ENCODE measurements around the gene UPK2. TPM values are rescaled to one million over a fixed set of nuclear protein-coding genes. Genes with fewer than 3 reads are reported as not detected.

UPK2 gene
- total RNA-seq, 2 donors from 2014 or later: 0.53 to 1.2 TPM

- Mint-ChIP-seq H3K4me3 (peak overlapping the region; percentile 73 to 84), H3K27ac (peak overlapping the region; percentile 90), H3K9me3 (no peaks in the 10 kb centered on the region), H3K4me1 (ENCODE audit: low read depth) (peaks cover 79% of the 10 kb centered on the region), H3K27me3 (ENCODE audit: low read depth) (no peaks in the 10 kb centered on the region), H3K36me3 (ENCODE audit: insufficient read depth in 2 of 2) (peaks cover 2 to 4% of the 10 kb centered on the region in 2 donors)
- DNase-seq (no peak), ATAC-seq (replicated peaks in 1 of 2) (no peak)
Measured at GRCh38 chr11:118922745-118923627, 33.1 kb upstream of the UPK2 start.

DNA sequence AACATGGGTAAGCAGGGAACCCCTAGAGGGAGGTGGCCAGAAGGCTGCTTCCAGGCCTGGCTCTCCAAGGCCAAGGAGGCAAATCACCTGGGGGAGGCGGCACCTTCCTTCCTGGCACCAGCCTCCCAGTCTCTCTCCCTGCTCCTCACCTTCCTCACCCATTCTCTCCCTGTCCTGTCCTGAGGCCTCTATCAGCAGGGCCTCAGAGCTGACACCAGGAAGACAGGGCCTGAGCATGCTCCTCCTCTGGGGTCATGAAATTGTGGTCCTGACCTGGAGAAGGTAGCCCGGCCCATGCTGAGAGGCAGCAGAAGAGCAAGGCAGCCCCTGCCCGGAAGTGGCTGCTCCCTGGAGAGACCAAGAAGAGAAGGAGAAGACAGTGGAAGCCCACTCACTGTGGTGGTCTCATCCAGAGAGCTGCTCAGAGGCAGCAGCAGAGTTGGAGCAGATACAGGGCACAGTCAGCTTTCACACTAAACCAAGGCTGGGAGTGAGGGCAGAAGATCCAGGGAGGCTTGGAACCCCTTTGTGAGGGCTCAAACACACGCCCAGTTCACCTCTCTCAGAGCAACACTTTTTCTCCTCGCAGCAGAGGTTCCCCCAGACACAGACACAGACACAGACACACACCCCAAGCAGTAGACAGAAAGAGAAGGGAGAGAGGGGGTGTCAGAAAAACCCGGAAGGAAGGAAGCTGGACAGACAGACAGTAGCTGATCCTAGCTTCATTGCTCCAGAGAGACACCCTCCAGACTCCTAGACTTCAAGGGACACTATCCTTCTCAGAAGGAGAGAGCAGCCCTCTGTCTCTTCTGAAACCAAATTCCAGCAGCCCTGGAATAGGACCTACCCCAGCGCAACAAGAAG is 32.1 kb upstream of the UPK2 start:
- peak overlapping the region; percentile 73 to 84 for H3K4me3 Mint-ChIP-seq

DNA sequence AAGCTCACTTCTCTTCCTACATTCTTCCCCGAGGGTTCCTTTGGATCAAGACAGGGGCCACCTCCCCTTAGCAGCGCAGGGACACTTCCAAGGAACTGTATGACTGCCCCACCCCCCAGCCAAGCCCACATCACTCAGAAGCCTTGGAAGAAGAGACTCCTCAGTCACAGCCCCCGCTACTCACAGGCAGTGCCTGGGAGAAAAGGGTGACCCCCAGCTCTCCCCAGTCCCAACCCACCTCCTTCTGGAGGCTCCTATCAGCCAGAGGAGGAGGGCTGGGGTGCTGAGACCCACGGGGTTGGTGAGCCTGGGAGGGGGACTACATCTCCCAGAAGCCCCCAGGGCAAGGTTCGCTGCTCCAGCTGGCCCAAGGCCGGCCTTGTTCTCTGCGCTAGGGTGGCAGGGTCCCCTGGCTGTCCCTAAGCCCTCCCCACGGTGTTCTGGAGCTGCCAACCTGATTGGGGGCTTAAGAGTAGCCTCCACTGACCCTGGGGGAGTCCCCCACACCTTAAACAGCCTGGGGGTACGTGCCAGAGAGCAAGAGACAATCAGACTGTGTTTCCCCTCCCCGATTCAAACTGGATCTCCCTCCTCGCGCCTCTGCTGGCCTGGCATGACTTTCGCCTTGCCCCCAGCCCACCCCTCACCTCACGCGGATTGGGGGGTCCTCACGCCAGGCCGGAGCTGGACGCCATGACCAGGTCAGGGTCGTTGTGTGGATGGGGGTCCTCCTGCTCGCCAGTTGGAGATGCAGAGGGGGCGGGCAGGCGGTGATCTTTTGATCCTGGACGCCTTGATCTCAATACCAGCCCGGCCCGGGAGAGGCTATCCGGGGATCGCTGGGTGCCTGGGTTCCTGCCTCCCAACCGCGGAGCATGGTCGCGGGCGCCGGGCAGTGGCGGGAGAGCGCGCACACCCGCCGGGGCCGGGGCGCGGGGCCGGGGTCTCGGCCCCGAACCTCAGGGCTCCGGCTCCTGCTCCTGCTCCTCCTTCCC is 31.2 kb upstream of the UPK2 start:
- Mint-ChIP-seq H3K4me1 (ENCODE audit: low read depth) (peaks cover 74% of the 10 kb centered on the region), H3K36me3 (ENCODE audit: insufficient read depth in 2 of 2) (peaks cover 2 to 4% of the 10 kb centered on the region in 2 donors)
- ATAC-seq (replicated peaks in 1 of 2): no peak

More for the DNA sequence above, 32.1 kb upstream of the UPK2 start:
- peak overlapping the region; percentile 90 for H3K27ac Mint-ChIP-seq
- peaks cover 2 to 4% of the 10 kb centered on the region in 2 donors for H3K36me3 Mint-ChIP-seq (ENCODE audit: insufficient read depth in 2 of 2)
- no peaks in the 10 kb centered on the region for H3K27me3 Mint-ChIP-seq (ENCODE audit: low read depth)
- DNase-seq (no peak), ATAC-seq (replicated peaks in 1 of 2) (no peak)
- no peaks in the 10 kb centered on the region for H3K9me3 Mint-ChIP-seq
- H3K4me1 Mint-ChIP-seq (ENCODE audit: low read depth): peaks cover 81% of the 10 kb centered on the region

GRCh38 chr11:118927554-118928100 is 28.5 kb upstream of the UPK2 start:
- Mint-ChIP-seq H3K4me1 (ENCODE audit: low read depth) (peaks cover 63% of the 10 kb centered on the region), H3K27ac (peak overlapping the region; percentile 91), H3K9me3 (no peaks in the 10 kb centered on the region), H3K27me3 (ENCODE audit: low read depth) (no peaks in the 10 kb centered on the region), H3K4me3 (peak overlapping the region; percentile 73 to 88), H3K36me3 (ENCODE audit: insufficient read depth in 2 of 2) (peaks cover 2 to 4% of the 10 kb centered on the region in 2 donors)
- no peak for ATAC-seq (replicated peaks in 1 of 2)
- DNase-seq: no peak

More for the DNA sequence above, 31.2 kb upstream of the UPK2 start:
- Mint-ChIP-seq H3K27ac (peak overlapping the region; percentile 90), H3K27me3 (ENCODE audit: low read depth) (no peaks in the 10 kb centered on the region), H3K9me3 (no peaks in the 10 kb centered on the region), H3K4me3 (peak overlapping the region; percentile 73 to 84)
- DNase-seq: peak; percentile 65 to 72

- peaks cover 56% of the 10 kb centered on the region for H3K4me1 Mint-ChIP-seq (ENCODE audit: low read depth)
- H3K4me3 Mint-ChIP-seq: peak overlapping the region; percentile 73 to 88
- DNase-seq (peak; percentile 92), ATAC-seq (replicated peaks in 1 of 2) (peak; percentile 58 to 64)
- no peaks in the 10 kb centered on the region for H3K9me3 Mint-ChIP-seq
- H3K27ac Mint-ChIP-seq: peak overlapping the region; percentile 91
- no peaks in the 10 kb centered on the region for H3K27me3 Mint-ChIP-seq (ENCODE audit: low read depth)
- H3K36me3 Mint-ChIP-seq (ENCODE audit: insufficient read depth in 2 of 2): peaks cover 2 to 4% of the 10 kb centered on the region in 2 donors
Measured at GRCh38 chr11:118928101-118928869, 27.8 kb upstream of the UPK2 start.

GRCh38 chr11:118928870-118929500 is 27.1 kb upstream of the UPK2 start:
- DNase-seq (peak in 1 of 2 donors; percentile 64), ATAC-seq (replicated peaks in 1 of 2) (peak; percentile 1 to 5)
- Mint-ChIP-seq H3K4me3 (peak overlapping the region; percentile 73 to 88), H3K36me3 (ENCODE audit: insufficient read depth in 2 of 2) (peaks cover 2 to 4% of the 10 kb centered on the region in 2 donors), H3K9me3 (no peaks in the 10 kb centered on the region), H3K27ac (peak overlapping the region; percentile 79), H3K4me1 (ENCODE audit: low read depth) (peaks cover 49% of the 10 kb centered on the region), H3K27me3 (ENCODE audit: low read depth) (no peaks in the 10 kb centered on the region)

GRCh38 chr11:118929501-118930093 is 26.5 kb upstream of the UPK2 start:
- Mint-ChIP-seq H3K4me1 (ENCODE audit: low read depth) (peaks cover 43% of the 10 kb centered on the region), H3K4me3 (peak overlapping the region; percentile 73 to 85), H3K36me3 (ENCODE audit: insufficient read depth in 2 of 2) (peaks cover 2 to 4% of the 10 kb centered on the region in 2 donors), H3K9me3 (no peaks in the 10 kb centered on the region), H3K27me3 (ENCODE audit: low read depth) (no peaks in the 10 kb centered on the region), H3K27ac (peak overlapping the region; percentile 75)
- ATAC-seq (replicated peaks in 1 of 2): peak; percentile 23
- DNase-seq: peak; percentile 69 to 86

DNA sequence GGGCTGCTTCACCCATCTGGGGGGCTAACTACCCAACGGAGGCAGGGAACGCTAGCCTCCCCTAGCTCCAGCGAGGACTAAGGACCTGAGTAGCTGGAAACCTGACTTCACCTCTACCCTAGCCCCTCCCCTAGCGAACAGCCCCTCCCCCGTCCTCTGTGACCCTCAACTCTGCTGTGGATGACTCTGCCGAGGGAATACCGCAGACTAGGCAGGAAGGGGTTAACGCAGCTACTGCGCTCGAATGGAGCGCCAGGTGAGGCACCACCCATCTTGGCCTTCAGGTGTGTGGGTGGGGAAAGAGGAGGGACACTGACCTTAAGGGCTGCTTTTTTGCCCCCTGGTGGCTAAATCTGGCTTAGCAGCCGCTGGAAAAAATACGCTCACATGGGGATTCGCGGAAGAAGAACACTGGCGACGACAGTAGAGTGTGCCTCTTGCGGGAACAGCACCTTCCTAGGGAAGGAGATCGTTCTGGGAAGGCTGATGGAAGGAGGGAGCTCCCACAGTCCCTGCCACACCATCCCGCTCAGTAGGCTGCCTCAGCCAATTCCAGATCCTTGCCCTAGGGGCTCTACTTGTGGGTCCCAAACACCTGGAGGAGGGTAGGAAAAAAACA is 25.9 kb upstream of the UPK2 start:
- no peaks in the 10 kb centered on the region for H3K27me3 Mint-ChIP-seq (ENCODE audit: low read depth)
- peak overlapping the region; percentile 84 for H3K27ac Mint-ChIP-seq
- DNase-seq: peak; percentile 91 to 92
- peak; percentile 24 to 36 for ATAC-seq (replicated peaks in 1 of 2)
- H3K4me1 Mint-ChIP-seq (ENCODE audit: low read depth): peaks cover 42% of the 10 kb centered on the region
- H3K36me3 Mint-ChIP-seq (ENCODE audit: insufficient read depth in 2 of 2): peaks cover 2 to 4% of the 10 kb centered on the region in 2 donors
- peak overlapping the region; percentile 73 to 85 for H3K4me3 Mint-ChIP-seq
- H3K9me3 Mint-ChIP-seq: no peaks in the 10 kb centered on the region

GRCh38 chr11:118931571-118931970 is 24.5 kb upstream of the UPK2 start:
- no peak for DNase-seq
- Mint-ChIP-seq H3K4me1 (ENCODE audit: low read depth) (peaks cover 35% of the 10 kb centered on the region), H3K4me3 (no peak overlapping the region), H3K27ac (no peak overlapping the region), H3K36me3 (ENCODE audit: insufficient read depth in 2 of 2) (no peaks in the 10 kb centered on the region), H3K9me3 (no peaks in the 10 kb centered on the region), H3K27me3 (ENCODE audit: low read depth) (no peaks in the 10 kb centered on the region)
- no peak for ATAC-seq (replicated peaks in 1 of 2)

DNA sequence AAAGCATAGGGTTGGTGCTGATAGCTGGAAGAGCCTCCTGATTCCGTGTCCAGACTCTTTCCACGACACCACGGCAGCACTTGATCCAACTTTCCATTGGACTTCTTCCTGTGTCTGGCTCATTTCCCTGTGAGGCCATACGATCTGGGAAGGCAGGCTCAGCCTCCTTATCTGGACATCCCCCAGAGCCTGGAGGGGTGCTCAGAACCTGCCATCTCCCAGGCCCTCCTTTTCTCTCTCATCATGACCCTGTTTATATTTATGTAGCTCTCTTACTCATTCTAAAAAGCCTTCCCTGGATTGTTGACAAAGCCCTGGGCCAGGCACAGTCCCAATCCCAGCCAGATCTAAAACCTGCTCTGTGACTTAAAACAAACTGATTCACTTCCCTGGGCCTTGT is 22.6 kb upstream of the UPK2 start:
- Mint-ChIP-seq H3K9me3 (no peaks in the 10 kb centered on the region), H3K4me1 (ENCODE audit: low read depth) (peaks cover 18% of the 10 kb centered on the region), H3K36me3 (ENCODE audit: insufficient read depth in 2 of 2) (no peaks in the 10 kb centered on the region), H3K27me3 (ENCODE audit: low read depth) (no peaks in the 10 kb centered on the region), H3K4me3 (no peak overlapping the region), H3K27ac (no peak overlapping the region)
- ATAC-seq (replicated peaks in 1 of 2) (no peak), DNase-seq (no peak)
